Measurements from ENCODE around the gene RRP1B. TPM values are rescaled to one million over a fixed set of nuclear protein-coding genes. Genes with fewer than 3 reads are reported as not detected.

Gene RRP1B
- total RNA-seq, 2 donors from 2014 or later: 10.5 to 16.0 TPM

GRCh38 chr21:43635436-43635835 lies 23.9 kb upstream of the RRP1B start:
- Histone ChIP-seq H3K4me3 (no peak overlapping the region), H3K27me3 (no peaks in the 10 kb centered on the region), H3K4me1 (no peaks in the 10 kb centered on the region), H3K9me3 (no peaks in the 10 kb centered on the region), H3K36me3 (no peaks in the 10 kb centered on the region), H3K27ac (no peak overlapping the region)
- TF ChIP-seq CTCF (IDR thresholded peaks at IDR 0.05): no peak
- DNase-seq (ENCODE audit: low spot score): no peak

GRCh38 chr21:43637530-43638158 lies 21.7 kb upstream of the RRP1B start:
- Histone ChIP-seq H3K27me3 (no peaks in the 10 kb centered on the region), H3K4me3 (no peak overlapping the region), H3K4me1 (no peaks in the 10 kb centered on the region), H3K27ac (no peak overlapping the region), H3K9me3 (no peaks in the 10 kb centered on the region), H3K36me3 (no peaks in the 10 kb centered on the region)
- no peak for TF ChIP-seq CTCF (IDR thresholded peaks at IDR 0.05)
- no peak for DNase-seq (ENCODE audit: low spot score)

GRCh38 chr21:43639470-43640353 lies 19.6 kb upstream of the RRP1B start:
- no peak for TF ChIP-seq CTCF (IDR thresholded peaks at IDR 0.05)
- Histone ChIP-seq H3K4me1 (peaks cover 0 to under 1% of the 10 kb centered on the region in 2 donors), H3K27ac (no peak overlapping the region), H3K27me3 (no peaks in the 10 kb centered on the region), H3K9me3 (no peaks in the 10 kb centered on the region), H3K36me3 (no peaks in the 10 kb centered on the region), H3K4me3 (no peak overlapping the region)
- DNase-seq (ENCODE audit: low spot score): no peak

- Histone ChIP-seq H3K36me3 (no peaks in the 10 kb centered on the region), H3K27ac (no peak overlapping the region), H3K4me3 (no peak overlapping the region), H3K4me1 (peaks cover 0 to 7% of the 10 kb centered on the region in 2 donors), H3K27me3 (no peaks in the 10 kb centered on the region), H3K9me3 (no peaks in the 10 kb centered on the region)
- no peak for DNase-seq (ENCODE audit: low spot score)
- peak in 1 of 2 donors; percentile 14 for TF ChIP-seq CTCF (IDR thresholded peaks at IDR 0.05)
Measured at GRCh38 chr21:43640400-43640799, 19.0 kb upstream of the RRP1B start.

- TF ChIP-seq CTCF (IDR thresholded peaks at IDR 0.05): no peak
- no peaks in the 10 kb centered on the region for H3K36me3 ChIP-seq
- no peak overlapping the region for H3K4me3 ChIP-seq
- no peaks in the 10 kb centered on the region for H3K27me3 ChIP-seq
- no peaks in the 10 kb centered on the region for H3K9me3 ChIP-seq
- DNase-seq (ENCODE audit: low spot score): no peak
- H3K27ac ChIP-seq: no peak overlapping the region
- peaks cover 0 to 20% of the 10 kb centered on the region in 2 donors for H3K4me1 ChIP-seq
Measured at GRCh38 chr21:43643193-43643592, 16.2 kb upstream of the RRP1B start.
